ENCODE results near the gene CHST8. TPM values are rescaled to one million over a fixed set of nuclear protein-coding genes. Genes with fewer than 3 reads are reported as not detected.

CHST8 gene
- total and polyA plus RNA-seq, 8 donors = 0.23 to 25.5 TPM; not detected in 6

DNA sequence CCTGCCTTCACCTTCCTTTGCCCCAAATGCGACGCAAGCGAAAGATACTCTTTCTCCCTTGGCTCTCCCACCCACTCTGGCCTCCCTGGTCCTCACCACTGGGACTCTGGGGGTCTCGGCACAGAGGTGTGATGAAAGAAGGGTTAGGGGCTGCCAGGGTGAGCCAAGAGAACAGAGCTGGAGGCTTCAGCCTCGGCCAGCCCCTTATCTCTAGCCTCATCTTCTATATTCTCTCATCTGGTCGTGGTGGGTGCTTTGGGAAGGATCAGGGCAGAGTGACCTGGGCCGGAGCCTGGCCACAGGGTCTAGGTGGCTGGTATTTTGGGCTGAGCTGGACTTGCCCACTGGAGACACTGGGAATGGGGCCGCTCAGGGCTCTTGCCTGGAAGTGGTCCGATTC lies 103.8 kb downstream of the CHST8 start:
- peaks cover 0 to 65% (median 0%) of the 10 kb centered on the region in 3 donors for H3K27me3 ChIP-seq

GRCh38 chr19:33726756-33727155 lies 105.0 kb downstream of the CHST8 start:
- Histone ChIP-seq H3K27ac (no peak overlapping the region), H3K27me3 (peaks cover 0 to 54% (median 0%) of the 10 kb centered on the region in 3 donors), H3K4me1 (no peaks in the 10 kb centered on the region), H3K9me3 (peaks cover 0 to 12% (median 0%) of the 10 kb centered on the region in 4 donors), H3K36me3 (no peaks in the 10 kb centered on the region), H3K4me3 (no peak overlapping the region)
- intact Hi-C loops (cut with DNase I; ENCODE audit: low total_unique reads) = no loop called here
- DNase-seq = no peak
- WGBS, 5 donors = 51 to 64% (median 59%) methylated on average over 12 of the region's 12 CpGs
- TF ChIP-seq POLR2AphosphoS5 (IDR thresholded peaks at IDR 0.05) (no peak), CTCF (IDR thresholded peaks at IDR 0.05) (no peak), POLR2A (IDR thresholded peaks at IDR 0.05) (no peak), EP300 (IDR thresholded peaks at IDR 0.05) (no peak)

More for the DNA sequence above, 103.8 kb downstream of the CHST8 start:
- WGBS, 5 donors = 69 to 77% (median 73%) methylated on average over 7 to 9 of the region's 9 CpGs
- intact Hi-C loops (cut with DNase I; ENCODE audit: low total_unique reads) = no loop called here
- H3K9me3 ChIP-seq = peaks cover 0 to 12% (median 0%) of the 10 kb centered on the region in 4 donors
- no peak overlapping the region for H3K4me3 ChIP-seq
- H3K27ac ChIP-seq = no peak overlapping the region
- H3K4me1 ChIP-seq = no peaks in the 10 kb centered on the region
- DNase-seq = no peak
- TF ChIP-seq POLR2A (IDR thresholded peaks at IDR 0.05) (no peak), POLR2AphosphoS5 (IDR thresholded peaks at IDR 0.05) (no peak)
- H3K36me3 ChIP-seq = no peaks in the 10 kb centered on the region

DNA sequence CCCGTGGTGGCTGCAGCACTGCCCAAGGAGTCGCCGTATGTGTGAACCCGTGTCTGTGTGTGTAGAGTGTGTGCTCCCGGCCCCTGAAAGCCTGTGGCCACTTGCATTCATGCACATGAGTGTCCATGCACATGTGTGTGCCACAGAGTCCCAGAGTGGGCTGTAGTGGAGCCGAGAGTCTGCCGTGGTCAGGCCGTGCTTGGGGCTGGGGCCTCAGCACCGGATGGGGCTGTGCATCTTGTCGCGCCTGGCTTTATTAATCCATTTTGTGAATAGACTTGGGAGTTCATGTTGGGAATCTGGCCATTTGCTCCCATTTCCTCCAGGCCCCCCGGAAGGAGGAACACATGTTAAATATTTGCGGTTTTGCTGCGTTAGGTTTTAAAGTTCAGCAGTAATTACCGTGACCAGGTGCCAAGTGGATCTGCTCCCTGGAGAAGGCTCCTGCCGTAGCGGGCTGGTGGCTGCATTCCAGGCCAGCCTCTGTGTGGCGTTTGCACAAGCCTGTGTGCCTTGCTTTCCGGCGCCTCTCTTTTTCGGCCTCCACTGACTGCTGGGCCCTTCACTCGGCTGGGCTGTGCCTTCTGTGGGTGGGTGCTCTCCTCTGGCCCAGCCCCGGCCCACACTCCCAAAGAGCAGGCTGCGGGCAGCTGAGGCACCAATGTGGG lies 105.7 kb downstream of the CHST8 start:
- intact Hi-C loops (cut with DNase I; ENCODE audit: low total_unique reads) = no loop called here
- no peak overlapping the region for H3K27ac ChIP-seq
- H3K36me3 ChIP-seq = no peaks in the 10 kb centered on the region
- DNase-seq = peak in 1 of 2 donors; percentile 30
- peaks cover 0 to 47% (median 0%) of the 10 kb centered on the region in 3 donors for H3K27me3 ChIP-seq
- H3K4me1 ChIP-seq = no peaks in the 10 kb centered on the region
- TF ChIP-seq POLR2A (IDR thresholded peaks at IDR 0.05) = no peak
- TF ChIP-seq CTCF (IDR thresholded peaks at IDR 0.05) = no peak
- TF ChIP-seq POLR2AphosphoS5 (IDR thresholded peaks at IDR 0.05) = no peak
- no peak for TF ChIP-seq EP300 (IDR thresholded peaks at IDR 0.05)
- no peak overlapping the region for H3K4me3 ChIP-seq
- WGBS, 5 donors = 56 to 73% (median 64%) methylated on average over 20 to 24 of the region's 24 CpGs
- H3K9me3 ChIP-seq = peaks cover 0 to 12% (median 0%) of the 10 kb centered on the region in 4 donors

GRCh38 chr19:33728141-33728540 lies 106.4 kb downstream of the CHST8 start:
- WGBS, 5 donors = 78 to 89% (median 83%) methylated on average over 3 of the region's 3 CpGs
- no peaks in the 10 kb centered on the region for H3K36me3 ChIP-seq
- intact Hi-C loops (cut with DNase I; ENCODE audit: low total_unique reads) = no loop called here
- TF ChIP-seq EP300 (IDR thresholded peaks at IDR 0.05) (no peak), POLR2A (IDR thresholded peaks at IDR 0.05) (no peak), POLR2AphosphoS5 (IDR thresholded peaks at IDR 0.05) (no peak), CTCF (IDR thresholded peaks at IDR 0.05) (no peak)
- no peak overlapping the region for H3K4me3 ChIP-seq
- H3K27me3 ChIP-seq = peaks cover 0 to 45% (median 0%) of the 10 kb centered on the region in 3 donors
- no peak overlapping the region for H3K27ac ChIP-seq
- no peak for DNase-seq
- peaks cover 0 to 12% (median 0%) of the 10 kb centered on the region in 4 donors for H3K9me3 ChIP-seq
- H3K4me1 ChIP-seq = no peaks in the 10 kb centered on the region
